ENCODE data around the gene B3GAT1. TPM values are rescaled to one million over a fixed set of nuclear protein-coding genes. Genes with fewer than 3 reads are reported as not detected.

Gene B3GAT1
- total and polyA plus RNA-seq, 4 donors: 0.03 to 0.49 (median 0.27) TPM

- H3K27ac ChIP-seq (ENCODE audit: low read depth in 1 of 2, low read length in 1 of 2): no peak overlapping the region
- H3K4me1 ChIP-seq (ENCODE audit: control insufficient read depth in 5 of 5, insufficient read depth in 5 of 5, low read length in 5 of 5): no peaks in the 10 kb centered on the region
- 55 to 64% methylated on average over 6 of the region's 6 CpGs for WGBS, 2 donors
- H3K36me3 ChIP-seq (ENCODE audit: control insufficient read depth in 4 of 4, insufficient read depth in 4 of 4, low read length in 4 of 4): no peaks in the 10 kb centered on the region
- ATAC-seq (ENCODE audit: insufficient read depth, low FRiP score) (no peak), DNase-seq (no peak)
- H3K9me3 ChIP-seq (ENCODE audit: control insufficient read depth in 4 of 4, insufficient read depth in 3 of 4, low read length in 3 of 4): no peaks in the 10 kb centered on the region
- no peak overlapping the region for H3K4me3 ChIP-seq
- no peaks in the 10 kb centered on the region for H3K27me3 ChIP-seq (ENCODE audit: control insufficient read depth in 3 of 3, insufficient read depth in 3 of 3, low read length in 2 of 3)
- TF ChIP-seq CTCF (IDR thresholded peaks at IDR 0.05; ENCODE audit: control extremely low read depth, extremely low read depth): no peak
- H3K9ac ChIP-seq (ENCODE audit: insufficient read depth in 1 of 2, low read length in 2 of 2): no peak overlapping the region
These were observed 62.8 kb downstream of the B3GAT1 start for GRCh38 chr11:134349109-134349801.

- H3K4me1 ChIP-seq (ENCODE audit: control insufficient read depth in 5 of 5, insufficient read depth in 5 of 5, low read length in 5 of 5): no peaks in the 10 kb centered on the region
- DNase-seq (no peak), ATAC-seq (ENCODE audit: insufficient read depth, low FRiP score) (no peak)
- no peaks in the 10 kb centered on the region for H3K27me3 ChIP-seq (ENCODE audit: control insufficient read depth in 3 of 3, insufficient read depth in 3 of 3, low read length in 2 of 3)
- no peak overlapping the region for H3K9ac ChIP-seq (ENCODE audit: insufficient read depth in 1 of 2, low read length in 2 of 2)
- 89 to 90% methylated on average over 10 of the region's 10 CpGs for WGBS, 2 donors
- H3K9me3 ChIP-seq (ENCODE audit: control insufficient read depth in 4 of 4, insufficient read depth in 3 of 4, low read length in 3 of 4): no peaks in the 10 kb centered on the region
- no peak overlapping the region for H3K27ac ChIP-seq (ENCODE audit: low read depth in 1 of 2, low read length in 1 of 2)
- TF ChIP-seq CTCF (IDR thresholded peaks at IDR 0.05; ENCODE audit: control extremely low read depth, extremely low read depth): no peak
- H3K4me3 ChIP-seq: no peak overlapping the region
- H3K36me3 ChIP-seq (ENCODE audit: control insufficient read depth in 4 of 4, insufficient read depth in 4 of 4, low read length in 4 of 4): no peaks in the 10 kb centered on the region
These were observed 64.6 kb downstream of the B3GAT1 start for GRCh38 chr11:134347441-134347840.

GRCh38 chr11:134346976-134347350 is 65.1 kb downstream of the B3GAT1 start:
- WGBS, 2 donors: 79 to 87% methylated on average over 5 of the region's 5 CpGs
- no peak for TF ChIP-seq CTCF (IDR thresholded peaks at IDR 0.05; ENCODE audit: control extremely low read depth, extremely low read depth)
- Histone ChIP-seq H3K9me3 (ENCODE audit: control insufficient read depth in 4 of 4, insufficient read depth in 3 of 4, low read length in 3 of 4) (no peaks in the 10 kb centered on the region), H3K4me1 (ENCODE audit: control insufficient read depth in 5 of 5, insufficient read depth in 5 of 5, low read length in 5 of 5) (no peaks in the 10 kb centered on the region), H3K4me3 (no peak overlapping the region), H3K9ac (ENCODE audit: insufficient read depth in 1 of 2, low read length in 2 of 2) (no peak overlapping the region), H3K27me3 (ENCODE audit: control insufficient read depth in 3 of 3, insufficient read depth in 3 of 3, low read length in 2 of 3) (no peaks in the 10 kb centered on the region), H3K27ac (ENCODE audit: low read depth in 1 of 2, low read length in 1 of 2) (no peak overlapping the region), H3K36me3 (ENCODE audit: control insufficient read depth in 4 of 4, insufficient read depth in 4 of 4, low read length in 4 of 4) (no peaks in the 10 kb centered on the region)
- DNase-seq (no peak), ATAC-seq (ENCODE audit: insufficient read depth, low FRiP score) (no peak)
